ENCODE measurements around the gene PPP6R3. TPM values are rescaled to one million over a fixed set of nuclear protein-coding genes. Genes with fewer than 3 reads are reported as not detected.

Gene PPP6R3
- total RNA-seq, 1 experiment from 2014 or later, result 163 TPM

- no peak for TF ChIP-seq POLR2AphosphoS5 (IDR thresholded peaks at IDR 0.05; ENCODE audit: low read depth, low read length)
- no peaks in the 10 kb centered on the region for H3K27me3 ChIP-seq (ENCODE audit: control insufficient read depth, insufficient read depth, low read length)
- ATAC-seq, result no peak
- H3K36me3 ChIP-seq (ENCODE audit: control insufficient read depth, insufficient read depth, low read length), result peaks cover 27% of the 10 kb centered on the region
- no peaks in the 10 kb centered on the region for H3K9me3 ChIP-seq (ENCODE audit: control insufficient read depth, insufficient read depth, low read depth, low read length)
- intact Hi-C loops (cut with micrococcal nuclease; ENCODE audit: unreplicated experiment), result no loop called here
- no peaks in the 10 kb centered on the region for H3K4me1 ChIP-seq (ENCODE audit: control insufficient read depth, insufficient read depth, low read length)
- H3K4me3 ChIP-seq (ENCODE audit: low read depth in 2 of 2, low read length in 2 of 2), result no peak overlapping the region
- POLR2A ChIA-PET, result no interaction called here
- no TSS peak for BruUV-seq (replicated peaks)
- DNase-seq (ENCODE audit: low read depth, low spot score), result no peak
- CTCF ChIA-PET, result no interaction called here
- no peak overlapping the region for H3K27ac ChIP-seq (ENCODE audit: low read length)
- in situ Hi-C loops (cut with HindIII; ENCODE audit: low pct_unique_long_range_greater_than_20kb, low sequenced_read_pairs), result no loop called here
Measured at GRCh38 chr11:68589547-68590216, 129.1 kb downstream of the PPP6R3 start.

GRCh38 chr11:68591719-68592118 lies 131.2 kb downstream of the PPP6R3 start:
- TSS peak; percentile 2 for BruUV-seq (replicated peaks)
- ChIA-PET POLR2A (no interaction called here), CTCF (no interaction called here)
- intact Hi-C loops (cut with micrococcal nuclease; ENCODE audit: unreplicated experiment) (no loop called here), in situ Hi-C loops (cut with HindIII; ENCODE audit: low pct_unique_long_range_greater_than_20kb, low sequenced_read_pairs) (no loop called here)
- peaks cover 33% of the 10 kb centered on the region for H3K36me3 ChIP-seq (ENCODE audit: control insufficient read depth, insufficient read depth, low read length)
- ATAC-seq (no peak), DNase-seq (ENCODE audit: low read depth, low spot score) (no peak)
- no peaks in the 10 kb centered on the region for H3K4me1 ChIP-seq (ENCODE audit: control insufficient read depth, insufficient read depth, low read length)
- no peak overlapping the region for H3K27ac ChIP-seq (ENCODE audit: low read length)
- TF ChIP-seq CTCF (IDR thresholded peaks at IDR 0.05) (no peak), REST (IDR thresholded peaks at IDR 0.05; ENCODE audit: insufficient read depth in 1 of 2, low read depth in 2 of 2, low read length in 1 of 2) (no peak), TCF7L2 (IDR thresholded peaks at IDR 0.05; ENCODE audit: low read depth, low read length) (no peak), SIN3A (IDR thresholded peaks at IDR 0.05; ENCODE audit: borderline replicate concordance, insufficient read depth, low read depth, low read length) (no peak), POLR2AphosphoS5 (IDR thresholded peaks at IDR 0.05; ENCODE audit: low read depth, low read length) (no peak)
- no peaks in the 10 kb centered on the region for H3K9me3 ChIP-seq (ENCODE audit: control insufficient read depth, insufficient read depth, low read depth, low read length)
- no peak overlapping the region for H3K4me3 ChIP-seq (ENCODE audit: low read depth in 2 of 2, low read length in 2 of 2)
- H3K27me3 ChIP-seq (ENCODE audit: control insufficient read depth, insufficient read depth, low read length), result no peaks in the 10 kb centered on the region

GRCh38 chr11:68593441-68593840 lies 132.9 kb downstream of the PPP6R3 start:
- DNase-seq (ENCODE audit: low read depth, low spot score) (no peak), ATAC-seq (no peak)
- intact Hi-C loops (cut with micrococcal nuclease; ENCODE audit: unreplicated experiment), result no loop called here
- CTCF ChIA-PET, result no interaction called here
- in situ Hi-C loops (cut with HindIII; ENCODE audit: low pct_unique_long_range_greater_than_20kb, low sequenced_read_pairs), result no loop called here
- Histone ChIP-seq H3K4me1 (ENCODE audit: control insufficient read depth, insufficient read depth, low read length) (no peaks in the 10 kb centered on the region), H3K4me3 (ENCODE audit: low read depth in 2 of 2, low read length in 2 of 2) (no peak overlapping the region), H3K9me3 (ENCODE audit: control insufficient read depth, insufficient read depth, low read depth, low read length) (no peaks in the 10 kb centered on the region), H3K27ac (ENCODE audit: low read length) (no peak overlapping the region), H3K27me3 (ENCODE audit: control insufficient read depth, insufficient read depth, low read length) (no peaks in the 10 kb centered on the region), H3K36me3 (ENCODE audit: control insufficient read depth, insufficient read depth, low read length) (peaks cover 24% of the 10 kb centered on the region)
- BruUV-seq (replicated peaks), result TSS peak; percentile 6
- TF ChIP-seq REST (IDR thresholded peaks at IDR 0.05; ENCODE audit: insufficient read depth in 1 of 2, low read depth in 2 of 2, low read length in 1 of 2), result no peak
- no peak for TF ChIP-seq SIN3A (IDR thresholded peaks at IDR 0.05; ENCODE audit: borderline replicate concordance, insufficient read depth, low read depth, low read length)
- no peak for TF ChIP-seq POLR2AphosphoS5 (IDR thresholded peaks at IDR 0.05; ENCODE audit: low read depth, low read length)
- TF ChIP-seq TCF7L2 (IDR thresholded peaks at IDR 0.05; ENCODE audit: low read depth, low read length), result no peak
- TF ChIP-seq CTCF (IDR thresholded peaks at IDR 0.05), result no peak
- POLR2A ChIA-PET, result no interaction called here

Measured in Panc1 (cell line).